Activated CD4-positive, alpha-beta T cell treated with anti-CD3 and anti-CD28 coated beads, Interleukin-2, amount 50 U/mL, for 16 hours (primary cell): ENCODE measurements around the gene ZNF3.

Source experiments
- DNase-seq: peaks from one replicate; pipeline ENCODE4 v3.0.0-alpha.2; 2020

Gene ZNF3

GRCh38 chr7:100107890-100108289 lies 26.4 kb upstream of the ZNF3 start:
- no peak for DNase-seq

GRCh38 chr7:100107125-100107737 lies 25.7 kb upstream of the ZNF3 start:
- DNase-seq = no peak

GRCh38 chr7:100106633-100107032 lies 25.1 kb upstream of the ZNF3 start:
- DNase-seq = no peak

- no peak for DNase-seq
Measured at GRCh38 chr7:100105534-100105933, 24.0 kb upstream of the ZNF3 start.

GRCh38 chr7:100102950-100103840 lies 21.7 kb upstream of the ZNF3 start:
- DNase-seq = no peak

GRCh38 chr7:100101016-100101862 lies 19.7 kb upstream of the ZNF3 start, which contains the start of the genes AP4M1 and MCM7:
Gene AP4M1, plus strand, starts transcription at chr7:100101643. Its CDS starts 72 bp downstream, at chr7:100101715.
Gene MCM7, minus strand, starts transcription at chr7:100101397. Its CDS starts 103 bp downstream, at chr7:100101294.
- peak; percentile 99 for DNase-seq

- peak; percentile 88 for DNase-seq
Measured at GRCh38 chr7:100100420-100101015, 19.0 kb upstream of the ZNF3 start.

- DNase-seq = no peak
Measured at GRCh38 chr7:100099452-100099851, 17.9 kb upstream of the ZNF3 start.

- DNase-seq = no peak
Measured at GRCh38 chr7:100098913-100099312, 17.4 kb upstream of the ZNF3 start.

GRCh38 chr7:100095704-100096103 lies 14.2 kb upstream of the ZNF3 start:
- DNase-seq = no peak

- DNase-seq = no peak
Measured at GRCh38 chr7:100095289-100095688, 13.8 kb upstream of the ZNF3 start.

GRCh38 chr7:100093925-100094486 lies 12.5 kb upstream of the ZNF3 start:
- no peak for DNase-seq

- no peak for DNase-seq
Measured at GRCh38 chr7:100093498-100093897, 12.0 kb upstream of the ZNF3 start.

- DNase-seq = no peak
Measured at GRCh38 chr7:100093054-100093453, 11.5 kb upstream of the ZNF3 start.

GRCh38 chr7:100091411-100092181 lies 10.1 kb upstream of the ZNF3 start:
- DNase-seq = peak; percentile 15

- peak; percentile 10 for DNase-seq
Measured at GRCh38 chr7:100090527-100091410, 9.2 kb upstream of the ZNF3 start.

- no peak for DNase-seq
Measured at GRCh38 chr7:100089458-100090196, 8.1 kb upstream of the ZNF3 start.

GRCh38 chr7:100088621-100089457 lies 7.3 kb upstream of the ZNF3 start, which contains the start of gene COPS6:
Gene COPS6, plus strand, starts transcription at chr7:100088969. Its CDS starts 22 bp downstream, at chr7:100088991.
- DNase-seq = peak; percentile 80
